K562 (cell line): Measurements from ENCODE around the gene KCNQ2. TPM values are rescaled to one million over a fixed set of nuclear protein-coding genes. Genes with fewer than 3 reads are reported as not detected.

Experiments used
- ATAC-seq: fragments of 200-7000 bp; cut with Tn5 transposase; 3 replicates; pipeline ENCODE4 v1.9.1; 2020; ENCODE audit warnings: moderate library complexity
- BruUV-seq: library from RNA; stranded (reverse); fragments of 400-500 nt; replicated peaks from 2 replicates; lab custom pipeline; 2021; lab: Mats Ljungman, UMichigan
- CTCF ChIA-PET: fragments of 300-600 bp; formaldehyde crosslinking; extraction: SDS; loops from one replicate; lab custom pipeline; 2021; ENCODE audit warnings: low intra/inter-chr PET ratio; lab: Yijun Ruan, JAX
- POLR2A ChIA-PET: fragments of 300-600, 350-650 bp; sonication (Branson Sonifier 250); formaldehyde crosslinking; extraction: SDS; loops from one replicate; lab custom pipeline; 2021; ENCODE audit warnings: antibody characterized with exemption, inconsistent platforms; lab: Yijun Ruan, JAX
- DNase-seq, 4 experiments: peaks; one replicate each; pipeline versions ENCODE4 v3.0.0 to v3.0.0-alpha.2; 2011 to 2018; ENCODE audit warnings: low spot score in 3 of 4, mixed read lengths in 3 of 4; ENCODE audit errors: extremely low read depth in 1 of 4
- FAIRE-seq: peaks from 2 replicates; lab custom pipeline; 2011; peaks lifted over from hg19 to GRCh38; lab: Jason Lieb, UNC
- H2AFZ ChIP-seq: 2 replicates; pipeline ENCODE4 v1.6.0; 2011; ENCODE audit warnings: low read depth, low read length, control low read depth, inconsistent platforms
- H3K27ac ChIP-seq: fragments of 200-600 bp; 3 replicates; pipeline ENCODE4 v1.8.0; 2011; ENCODE audit warnings: low read depth, mild to moderate bottlenecking, control low read depth, inconsistent platforms, low read length, moderate library complexity, mixed read lengths; ENCODE audit errors: extremely low read depth
- H3K27me3 ChIP-seq, 2 experiments: fragments of 300-600 bp in 1 of 2; 2 replicates in 1 of 2; 3 replicates in 1 of 2; pipeline versions ENCODE4 v1.6.0 to v1.8.0; 2011; ENCODE audit warnings: inconsistent platforms in 2 of 2, low read length in 2 of 2, mild to moderate bottlenecking in 1 of 2, mixed read lengths in 1 of 2, moderate library complexity in 1 of 2; ENCODE audit not compliant: control insufficient read depth in 2 of 2, insufficient read depth in 2 of 2
- H3K36me3 ChIP-seq: fragments of 300-600 bp; 3 replicates; pipeline ENCODE4 v1.8.0; 2011; ENCODE audit warnings: mild to moderate bottlenecking, low read length, inconsistent platforms; ENCODE audit not compliant: control insufficient read depth, insufficient read depth
- H3K4me1 ChIP-seq, 2 experiments: fragments of 200-600 bp in 1 of 2; replicated peaks in 1 of 2; 2 replicates in 1 of 2; 3 replicates in 1 of 2; pipeline versions ENCODE4 v1.5.1 to v1.8.0; 2011; ENCODE audit warnings: inconsistent platforms in 2 of 2, low read length in 2 of 2, mild to moderate bottlenecking in 1 of 2, mixed read lengths in 1 of 2, moderate library complexity in 1 of 2; ENCODE audit not compliant: control insufficient read depth in 2 of 2, insufficient read depth in 2 of 2
- H3K4me2 ChIP-seq: 2 replicates; pipeline ENCODE4 v1.6.1; 2011; ENCODE audit warnings: low read length, control low read depth, inconsistent platforms, mixed read lengths; ENCODE audit not compliant: insufficient read depth
- H3K4me3 ChIP-seq: fragments of 200-600 bp; sonication (generic), shearing (Covaris generic); 2 replicates; pipeline ENCODE4 v1.5.1; 2016; ENCODE audit warnings: control low read depth, inconsistent platforms
- H3K79me2 ChIP-seq: fragments of 200-600 bp; 3 replicates; pipeline ENCODE4 v1.8.0; 2011; ENCODE audit warnings: low read length, inconsistent platforms; ENCODE audit not compliant: control insufficient read depth, insufficient read depth
- H3K9ac ChIP-seq, 2 experiments: 2 replicates each; pipeline versions ENCODE4 v1.6.0 to v1.6.1; 2011; ENCODE audit warnings: low read depth in 2 of 2, low read length in 2 of 2, control low read depth in 1 of 2, inconsistent platforms in 1 of 2, mild to moderate bottlenecking in 1 of 2, mixed read lengths in 1 of 2; ENCODE audit not compliant: insufficient read depth in 1 of 2
- H3K9me1 ChIP-seq: one replicate; pipeline ENCODE4 v1.6.0; 2011; ENCODE audit warnings: inconsistent platforms, mild to moderate bottlenecking, low read length, moderate library complexity; ENCODE audit not compliant: control insufficient read depth, insufficient read depth
- H3K9me3 ChIP-seq: replicated peaks from 2 replicates; pipeline ENCODE4 v1.5.1; 2011; ENCODE audit warnings: low read depth, low read length, inconsistent platforms; ENCODE audit not compliant: control insufficient read depth, insufficient read depth
- H4K20me1 ChIP-seq: replicated peaks from 2 replicates; pipeline ENCODE4 v1.6.1; 2011; ENCODE audit warnings: low read length, inconsistent platforms, mixed read lengths; ENCODE audit not compliant: control insufficient read depth, insufficient read depth
- GTF3C2 ChIP-seq: IDR thresholded peaks from 3 replicates; pipeline ENCODE4 v1.6.1; 2011; ENCODE audit warnings: borderline replicate concordance, mild to moderate bottlenecking, moderate library complexity; ENCODE audit not compliant: insufficient read length; ENCODE audit errors: extremely low read depth
- HMGN3 ChIP-seq: IDR thresholded peaks from 2 replicates; pipeline ENCODE4 v1.6.1; 2011; ENCODE audit warnings: borderline replicate concordance, low read depth, mild to moderate bottlenecking, mixed read lengths, low read length; ENCODE audit not compliant: insufficient read length; ENCODE audit errors: extremely low read depth
- JUN ChIP-seq, 2 experiments: sonication (generic) in 1 of 2; formaldehyde crosslinking in 1 of 2; IDR thresholded peaks; 2 replicates each; pipeline versions ENCODE4 v1.6.1 to v1.8.0; 2012 to 2022; ENCODE audit warnings: borderline replicate concordance in 2 of 2, mild to moderate bottlenecking in 2 of 2, improper control_type of control experiment in 1 of 2, low read depth in 1 of 2, low read length in 1 of 2, missing genetic modification reagents in 1 of 2
- JUND ChIP-seq, 2 experiments: IDR thresholded peaks; 2 replicates in 1 of 2; 3 replicates in 1 of 2; pipeline ENCODE4 v1.6.1; 2011; ENCODE audit warnings: borderline replicate concordance in 2 of 2, low read depth in 2 of 2, low read length in 2 of 2, improper control_type of control experiment in 1 of 2, missing biosample characterization in 1 of 2, missing genetic modification characterization in 1 of 2, missing genetic modification reagents in 1 of 2
- NFE2L1 ChIP-seq: fragments of 450-650 bp; IDR thresholded peaks from 2 replicates; pipeline ENCODE4 v1.6.1; 2016; ENCODE audit warnings: missing genetic modification characterization, low read depth, mild to moderate bottlenecking, missing compliant biosample characterization, moderate library complexity, borderline replicate concordance
- POLR2AphosphoS5 ChIP-seq: IDR thresholded peaks from 2 replicates; pipeline ENCODE4 v1.6.1; 2011; ENCODE audit warnings: mild to moderate bottlenecking, low read depth, low read length, moderate library complexity; ENCODE audit not compliant: control insufficient read depth, insufficient read depth
- SRF ChIP-seq, 2 experiments: fragments of 250-450, 450-650 bp in 1 of 2; sonication (Bioruptor Pico) in 1 of 2; sonication (generic) in 1 of 2; formaldehyde crosslinking; IDR thresholded peaks; 2 replicates each; pipeline versions ENCODE4 v1.5.0 to v1.5.1; 2020 to 2022; ENCODE audit warnings: mild to moderate bottlenecking in 1 of 2, missing genetic modification reagents in 1 of 2
- THRB ChIP-seq: fragments of 450-650 bp; formaldehyde crosslinking; conservative IDR thresholded peaks from 2 replicates; pipeline ENCODE4 v1.4.0; 2022; ENCODE audit warnings: mild to moderate bottlenecking, missing genetic modification characterization
- U2AF1 ChIP-seq: fragments of 200-400 bp; formaldehyde crosslinking; optimal IDR thresholded peaks from 2 replicates; pipeline ENCODE3; 2017; ENCODE audit warnings: mild to moderate bottlenecking, low read depth, low read length, moderate library complexity
- ZBTB49 ChIP-seq: sonication (generic); formaldehyde crosslinking; IDR thresholded peaks from 2 replicates; pipeline ENCODE4 v1.8.0; 2022; ENCODE audit warnings: missing genetic modification reagents, mild to moderate bottlenecking, borderline replicate concordance
- ZNF133 ChIP-seq: fragments of 250-450 bp; sonication (Bioruptor Pico); IDR thresholded peaks from 2 replicates; pipeline ENCODE4 v1.4.0; 2020; ENCODE audit warnings: mild to moderate bottlenecking
- WGBS: fragments of 100-300 bp; shearing (Covaris generic); methylation state at CpG from one replicate; pipeline ENCODE4 v1.1.6; 2016; ENCODE audit warnings: low coverage, mixed read lengths; ENCODE audit not compliant: insufficient coverage; ENCODE audit errors: missing lambda C conversion rate; 5-methylcytosine and 5-hydroxymethylcytosine counted together
- in situ Hi-C: fragments of 300-500 bp; cut with MboI; formaldehyde crosslinking; loops from 4 replicates; pipeline ENCODE4 v1.15.0; 2018; ENCODE audit warnings: inconsistent platforms, mixed read lengths
- intact Hi-C: fragments of 100-400 bp; cut with micrococcal nuclease; formaldehyde crosslinking; loops from 2 replicates; pipeline ENCODE4 v1.14.2; 2022
- polyA plus RNA-seq, 8 experiments: library from polyadenylated mRNA; depleted of rRNA in 4 of 8; stranded (reverse) in 5 of 8; unstranded in 3 of 8; fragments of >200 nt; fragmentation: Nextera tagmentation in 2 of 8; fragmentation: Illumina TruSeq in 1 of 8; extraction: Ambion mirVana in 2 of 8; extraction: Trizol in 1 of 8; gene quantifications; 2 replicates each; pipeline versions ENCODE4 v1.2.1 to v1.2.3, GENCODE V29; 2011 to 2014; ENCODE audit warnings: inconsistent platforms in 1 of 8, missing spikeins in 1 of 8
- total RNA-seq, 7 experiments: library from RNA; depleted of rRNA in 6 of 7; stranded (reverse); fragments of >200 nt in 6 of 7; fragmentation: Illumina TruSeq in 2 of 7; extraction: Trizol in 2 of 7; gene quantifications; 2 replicates each; pipeline versions ENCODE4 v1.2.1 to v1.2.3, GENCODE V29; 2011 to 2021; ENCODE audit warnings: low replicate concordance in 1 of 7

The KCNQ2 gene
- total and polyA plus RNA-seq, 9 of the 15 experiments (the other 6 are each of a cell fraction or from before 2014, with no cell fraction given), result 0.13 to 0.16 TPM; not detected in 7

- Histone ChIP-seq H3K79me2 (no peaks in the 10 kb centered on the region), H4K20me1 (0 out of 2 replicates have a peak, but pooled peaks cover 20% of the 10 kb centered on the region), H3K9ac (no peak overlapping the region), H2AFZ (no peak overlapping the region), H3K27ac (no peak overlapping the region), H3K4me2 (no peak overlapping the region), H3K36me3 (no peaks in the 10 kb centered on the region), H3K4me1 (peaks cover 0 to 22% of the 10 kb centered on the region in 2 experiments; a peak in 2 of 5 replicates), H3K4me3 (no peak overlapping the region), H3K9me3 (no peaks in the 10 kb centered on the region), H3K9me1 (no peaks in the 10 kb centered on the region), H3K27me3 (peaks cover 23 to 80% of the 10 kb centered on the region in 2 experiments; a peak in 4 of 5 replicates)
- intact Hi-C loops, result no loop called here
- CTCF ChIA-PET, result interaction anchor here (0.6 kb wide), 1 partner anchor 106 kb away, joined by 3 read pairs; no protein-coding TSS in a partner anchor
- in situ Hi-C loops, result no loop called here
- 3% methylated on average over 21 of the region's 21 CpGs for WGBS
- DNase-seq, result no peak
- no TSS peak for BruUV-seq
- POLR2A ChIA-PET, result no interaction called here
- FAIRE-seq, result no peak
- no peak for ATAC-seq
- TF ChIP-seq HMGN3, result no peak
- no peak for TF ChIP-seq ZBTB49 (CRISPR knock-in tag)
- no peak for TF ChIP-seq JUN (IDR thresholded peaks at IDR 0.05; ENCODE audit: borderline replicate concordance, low read depth, low read length)
- TF ChIP-seq JUN (CRISPR knock-in tag; IDR thresholded peaks at IDR 0.05; ENCODE audit: borderline replicate concordance), result no peak
- no peak for TF ChIP-seq GTF3C2
- TF ChIP-seq U2AF1, result no peak
- TF ChIP-seq SRF (CRISPR knock-in tag; IDR thresholded peaks at IDR 0.05), result no peak
- TF ChIP-seq ZNF133 (CRISPR knock-in tag), result no peak
- no peak for TF ChIP-seq POLR2AphosphoS5
- no peak for TF ChIP-seq NFE2L1 (tag)
- no peak for TF ChIP-seq JUND (IDR thresholded peaks at IDR 0.05; ENCODE audit: borderline replicate concordance, low read depth, low read length)
- no peak for TF ChIP-seq JUND (tag; IDR thresholded peaks at IDR 0.05; ENCODE audit: borderline replicate concordance, low read depth, low read length)
- TF ChIP-seq THRB, result no peak
These were observed 4.7 kb upstream of the KCNQ2 start for GRCh38 chr20:63477061-63477616.
